Measurements from ENCODE around the gene CSMD2.

Gene CSMD2

DNA sequence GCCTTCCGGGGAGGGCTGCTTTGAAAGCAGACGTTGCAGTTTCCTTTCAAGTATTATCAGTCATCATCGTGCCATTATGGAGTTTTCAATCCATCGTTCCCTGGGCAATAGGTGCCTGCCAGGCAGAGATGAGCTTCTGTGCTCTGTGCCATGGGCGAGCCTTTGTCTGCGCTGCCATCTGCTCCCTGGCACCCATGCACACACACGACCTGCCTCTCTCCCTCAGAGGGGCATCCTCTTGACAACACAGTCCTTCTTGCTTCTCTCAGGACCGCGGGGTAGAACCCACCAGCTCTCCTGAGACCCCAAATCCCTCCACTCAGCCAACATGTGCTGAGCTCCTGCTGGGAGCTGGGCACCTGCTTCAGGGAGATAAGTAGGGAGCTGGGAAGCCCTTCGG is 151.9 kb downstream of the CSMD2 start:
- no peaks in the 10 kb centered on the region for H3K4me1 ChIP-seq (ENCODE audit: control insufficient read depth in 1 of 2, insufficient read depth in 2 of 2, low read length in 2 of 2)
- no peak overlapping the region for H3K27ac ChIP-seq (ENCODE audit: low read depth, low read length)
- H3K9ac ChIP-seq (ENCODE audit: low read depth in 1 of 2, low read length in 2 of 2) = no peak overlapping the region
- no peak overlapping the region for H3K4me3 ChIP-seq (ENCODE audit: low read depth in 1 of 2, low read length in 2 of 2)
- H3K9me3 ChIP-seq (ENCODE audit: control insufficient read depth in 1 of 2, low read length in 2 of 2) = no peaks in the 10 kb centered on the region
- no peaks in the 10 kb centered on the region for H3K36me3 ChIP-seq (ENCODE audit: control insufficient read depth in 1 of 2, insufficient read depth in 2 of 2, low read length in 2 of 2)
- H3K27me3 ChIP-seq (ENCODE audit: control insufficient read depth in 1 of 2, insufficient read depth in 2 of 2, low read length in 2 of 2) = no peaks in the 10 kb centered on the region

DNA sequence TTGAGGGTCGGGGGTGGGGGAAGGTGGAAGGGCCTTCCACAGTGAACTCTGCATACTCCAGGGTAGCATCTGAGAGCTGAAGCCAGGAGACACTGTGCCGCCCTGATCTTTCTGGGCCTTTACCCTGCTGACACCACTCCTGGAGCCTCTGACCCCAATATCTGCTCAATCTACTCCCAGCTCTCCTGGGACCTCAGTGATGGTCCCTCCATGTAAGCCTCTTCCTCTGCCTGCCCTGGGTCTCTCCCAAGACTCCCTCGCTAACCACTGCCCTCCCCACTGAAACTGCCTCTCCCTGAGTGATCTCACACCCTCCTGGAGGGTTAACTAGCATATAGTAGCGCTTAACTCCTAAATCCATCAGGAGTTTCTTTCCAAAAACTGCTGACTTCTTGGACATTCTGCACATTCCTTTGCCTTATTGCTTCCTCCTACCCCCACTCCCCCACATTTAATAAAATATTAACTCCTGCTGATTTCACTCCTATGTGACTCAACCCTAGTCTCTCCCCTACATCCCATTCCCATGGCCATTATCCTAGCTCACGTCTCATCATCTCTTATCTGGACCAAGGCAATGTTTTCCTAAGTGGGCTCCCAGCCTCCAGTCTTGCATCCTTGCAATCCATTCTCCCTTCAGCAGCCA is 155.6 kb downstream of the CSMD2 start:
- H3K27ac ChIP-seq (ENCODE audit: low read depth, low read length) = no peak overlapping the region
- no peaks in the 10 kb centered on the region for H3K4me1 ChIP-seq (ENCODE audit: control insufficient read depth in 1 of 2, insufficient read depth in 2 of 2, low read length in 2 of 2)
- no peaks in the 10 kb centered on the region for H3K9me3 ChIP-seq (ENCODE audit: control insufficient read depth in 1 of 2, low read length in 2 of 2)
- no peaks in the 10 kb centered on the region for H3K27me3 ChIP-seq (ENCODE audit: control insufficient read depth in 1 of 2, insufficient read depth in 2 of 2, low read length in 2 of 2)
- H3K4me3 ChIP-seq (ENCODE audit: low read depth in 1 of 2, low read length in 2 of 2) = no peak overlapping the region
- no peaks in the 10 kb centered on the region for H3K36me3 ChIP-seq (ENCODE audit: control insufficient read depth in 1 of 2, insufficient read depth in 2 of 2, low read length in 2 of 2)
- no peak overlapping the region for H3K9ac ChIP-seq (ENCODE audit: low read depth in 1 of 2, low read length in 2 of 2)

DNA sequence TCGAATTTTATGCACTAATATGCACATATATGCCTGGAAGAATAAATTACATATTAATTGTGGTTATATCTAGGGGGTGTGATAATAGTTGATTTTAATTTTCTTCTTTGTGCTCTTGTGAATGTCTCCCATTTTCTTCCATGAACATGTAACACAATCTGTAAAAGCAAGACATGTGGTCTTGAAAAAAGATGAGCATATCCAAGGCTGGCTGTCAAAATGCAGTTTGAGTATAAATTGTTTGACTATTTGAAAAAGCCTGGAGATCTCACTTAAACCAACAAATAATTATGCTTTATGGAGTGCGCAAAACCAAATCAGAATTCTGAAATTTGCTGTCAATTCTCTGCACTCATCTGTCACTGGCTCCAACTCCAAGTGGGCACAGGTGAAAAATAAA is 157.3 kb downstream of the CSMD2 start:
- no peaks in the 10 kb centered on the region for H3K36me3 ChIP-seq (ENCODE audit: control insufficient read depth in 1 of 2, insufficient read depth in 2 of 2, low read length in 2 of 2)
- H3K27ac ChIP-seq (ENCODE audit: low read depth, low read length) = no peak overlapping the region
- no peaks in the 10 kb centered on the region for H3K27me3 ChIP-seq (ENCODE audit: control insufficient read depth in 1 of 2, insufficient read depth in 2 of 2, low read length in 2 of 2)
- no peak overlapping the region for H3K9ac ChIP-seq (ENCODE audit: low read depth in 1 of 2, low read length in 2 of 2)
- H3K4me3 ChIP-seq (ENCODE audit: low read depth in 1 of 2, low read length in 2 of 2) = no peak overlapping the region
- no peaks in the 10 kb centered on the region for H3K4me1 ChIP-seq (ENCODE audit: control insufficient read depth in 1 of 2, insufficient read depth in 2 of 2, low read length in 2 of 2)
- H3K9me3 ChIP-seq (ENCODE audit: control insufficient read depth in 1 of 2, low read length in 2 of 2) = no peaks in the 10 kb centered on the region

DNA sequence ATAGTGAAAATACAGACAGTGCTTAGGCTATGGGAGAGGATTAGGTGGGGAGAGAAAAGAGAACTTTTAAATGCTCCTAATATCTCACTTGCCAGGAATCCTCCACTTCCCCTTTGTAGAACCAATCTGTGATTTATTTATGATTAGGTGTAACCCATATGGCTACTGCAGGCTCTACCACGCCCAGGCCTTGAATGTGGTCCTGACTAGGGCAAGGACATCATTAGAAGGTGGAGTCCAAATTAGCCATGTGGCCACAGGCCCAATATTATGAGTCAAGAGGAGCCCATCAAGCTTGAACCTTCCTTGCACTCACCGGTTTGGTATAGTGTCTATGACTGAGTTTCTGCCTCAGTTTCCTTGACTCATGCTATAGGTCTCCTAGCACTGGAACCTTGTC is 159.7 kb downstream of the CSMD2 start:
- no peaks in the 10 kb centered on the region for H3K36me3 ChIP-seq (ENCODE audit: control insufficient read depth in 1 of 2, insufficient read depth in 2 of 2, low read length in 2 of 2)
- H3K9ac ChIP-seq (ENCODE audit: low read depth in 1 of 2, low read length in 2 of 2) = no peak overlapping the region
- no peak overlapping the region for H3K27ac ChIP-seq (ENCODE audit: low read depth, low read length)
- H3K27me3 ChIP-seq (ENCODE audit: control insufficient read depth in 1 of 2, insufficient read depth in 2 of 2, low read length in 2 of 2) = no peaks in the 10 kb centered on the region
- H3K4me1 ChIP-seq (ENCODE audit: control insufficient read depth in 1 of 2, insufficient read depth in 2 of 2, low read length in 2 of 2) = no peaks in the 10 kb centered on the region
- no peak overlapping the region for H3K4me3 ChIP-seq (ENCODE audit: low read depth in 1 of 2, low read length in 2 of 2)
- H3K9me3 ChIP-seq (ENCODE audit: control insufficient read depth in 1 of 2, low read length in 2 of 2) = no peaks in the 10 kb centered on the region

DNA sequence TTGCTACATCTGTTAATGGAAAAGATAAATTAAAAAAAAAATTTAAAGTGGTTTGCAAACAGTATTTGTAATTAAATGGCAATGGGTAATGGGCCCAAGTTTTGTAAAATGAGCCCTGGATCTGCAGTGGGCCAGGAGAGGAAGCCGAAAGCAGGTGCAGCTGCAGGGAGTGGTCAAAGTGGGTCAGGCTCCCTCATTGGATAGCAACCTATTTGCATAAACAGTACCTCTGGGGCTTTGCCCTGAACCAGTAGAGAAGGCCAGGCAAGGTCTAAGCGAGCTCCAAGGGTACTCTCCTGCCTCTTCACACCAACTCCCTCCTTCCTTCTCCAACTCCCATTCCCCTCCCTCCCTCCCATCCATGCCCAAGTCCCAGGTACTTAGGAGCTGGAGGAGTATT is 162.2 kb downstream of the CSMD2 start:
- Histone ChIP-seq H3K36me3 (ENCODE audit: control insufficient read depth in 1 of 2, insufficient read depth in 2 of 2, low read length in 2 of 2) (no peaks in the 10 kb centered on the region), H3K4me3 (ENCODE audit: low read depth in 1 of 2, low read length in 2 of 2) (no peak overlapping the region), H3K9ac (ENCODE audit: low read depth in 1 of 2, low read length in 2 of 2) (no peak overlapping the region), H3K4me1 (ENCODE audit: control insufficient read depth in 1 of 2, insufficient read depth in 2 of 2, low read length in 2 of 2) (no peaks in the 10 kb centered on the region), H3K27ac (ENCODE audit: low read depth, low read length) (no peak overlapping the region), H3K27me3 (ENCODE audit: control insufficient read depth in 1 of 2, insufficient read depth in 2 of 2, low read length in 2 of 2) (no peaks in the 10 kb centered on the region), H3K9me3 (ENCODE audit: control insufficient read depth in 1 of 2, low read length in 2 of 2) (no peaks in the 10 kb centered on the region)

DNA sequence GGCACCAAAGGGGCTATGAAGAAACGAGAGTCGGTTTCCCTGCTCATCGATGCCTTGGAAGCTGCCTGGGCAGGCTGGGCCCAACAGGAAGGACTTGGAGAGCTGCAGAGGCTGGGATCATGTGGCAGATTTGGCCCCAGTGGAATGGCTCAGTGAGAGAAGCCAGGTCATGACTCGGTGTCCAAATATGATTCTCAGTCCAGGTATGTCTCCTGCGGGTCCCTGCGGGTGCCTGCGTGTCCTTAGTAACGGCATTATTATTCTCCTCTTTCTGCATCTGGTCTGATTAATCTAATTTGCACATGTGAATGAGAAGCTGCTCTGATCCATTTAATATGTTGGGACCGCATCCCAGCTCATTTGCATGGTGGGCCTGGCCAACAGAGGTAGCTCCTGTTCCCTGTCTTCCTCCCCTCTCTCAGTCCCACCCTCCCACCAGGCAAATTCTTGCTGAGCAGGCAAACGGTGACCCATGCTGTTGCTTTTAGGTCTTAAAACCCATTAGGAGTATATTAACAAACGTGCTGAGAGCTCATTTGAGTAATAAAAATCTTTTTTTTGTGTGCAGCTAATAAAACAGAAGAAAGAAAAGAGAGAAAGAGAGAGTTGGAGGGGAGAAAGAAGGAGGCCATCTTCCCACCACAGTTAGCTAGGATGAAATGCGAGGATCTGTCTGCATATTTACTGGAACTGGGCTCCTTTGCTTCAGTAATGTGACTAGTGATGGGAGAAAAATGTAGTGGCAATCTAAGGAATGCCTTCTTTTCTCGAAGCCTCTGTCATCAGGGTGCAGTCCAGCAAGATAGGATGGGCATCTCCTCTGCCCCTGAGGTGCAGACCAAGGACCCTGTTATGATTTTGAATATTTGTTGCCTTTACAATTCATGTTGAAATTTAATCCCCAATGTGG is 167.6 kb downstream of the CSMD2 start:
- Histone ChIP-seq H3K27me3 (ENCODE audit: control insufficient read depth in 1 of 2, insufficient read depth in 2 of 2, low read length in 2 of 2) (peaks cover 0 to 4% of the 10 kb centered on the region in 2 donors), H3K36me3 (ENCODE audit: control insufficient read depth in 1 of 2, insufficient read depth in 2 of 2, low read length in 2 of 2) (no peaks in the 10 kb centered on the region), H3K4me3 (ENCODE audit: low read depth in 1 of 2, low read length in 2 of 2) (no peak overlapping the region), H3K9ac (ENCODE audit: low read depth in 1 of 2, low read length in 2 of 2) (no peak overlapping the region), H3K27ac (ENCODE audit: low read depth, low read length) (no peak overlapping the region), H3K4me1 (ENCODE audit: control insufficient read depth in 1 of 2, insufficient read depth in 2 of 2, low read length in 2 of 2) (no peaks in the 10 kb centered on the region), H3K9me3 (ENCODE audit: control insufficient read depth in 1 of 2, low read length in 2 of 2) (no peaks in the 10 kb centered on the region)

DNA sequence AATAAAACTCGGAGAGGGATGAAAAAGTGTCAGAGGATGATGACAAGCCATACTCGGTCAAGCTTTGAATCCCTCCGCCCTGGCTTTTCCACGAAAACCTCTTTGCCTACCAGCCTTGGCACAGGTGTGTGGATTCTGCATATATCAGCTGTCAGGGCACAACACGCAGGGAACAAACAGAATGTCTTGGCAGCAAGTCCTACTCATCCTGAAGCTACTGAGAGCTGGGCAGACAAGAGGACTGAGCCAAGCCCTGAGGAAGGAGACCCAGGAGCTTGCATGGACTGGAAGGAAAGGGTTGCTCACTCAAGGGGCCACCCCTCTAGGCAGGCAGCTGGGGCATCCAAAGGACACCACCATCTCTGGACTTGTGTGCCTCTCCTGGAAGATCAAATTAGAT is 168.7 kb downstream of the CSMD2 start:
- H3K27me3 ChIP-seq (ENCODE audit: control insufficient read depth in 1 of 2, insufficient read depth in 2 of 2, low read length in 2 of 2) = peaks cover 0 to 4% of the 10 kb centered on the region in 2 donors
- H3K9ac ChIP-seq (ENCODE audit: low read depth in 1 of 2, low read length in 2 of 2) = no peak overlapping the region
- no peaks in the 10 kb centered on the region for H3K4me1 ChIP-seq (ENCODE audit: control insufficient read depth in 1 of 2, insufficient read depth in 2 of 2, low read length in 2 of 2)
- H3K36me3 ChIP-seq (ENCODE audit: control insufficient read depth in 1 of 2, insufficient read depth in 2 of 2, low read length in 2 of 2) = no peaks in the 10 kb centered on the region
- no peak overlapping the region for H3K27ac ChIP-seq (ENCODE audit: low read depth, low read length)
- no peaks in the 10 kb centered on the region for H3K9me3 ChIP-seq (ENCODE audit: control insufficient read depth in 1 of 2, low read length in 2 of 2)
- no peak overlapping the region for H3K4me3 ChIP-seq (ENCODE audit: low read depth in 1 of 2, low read length in 2 of 2)

DNA sequence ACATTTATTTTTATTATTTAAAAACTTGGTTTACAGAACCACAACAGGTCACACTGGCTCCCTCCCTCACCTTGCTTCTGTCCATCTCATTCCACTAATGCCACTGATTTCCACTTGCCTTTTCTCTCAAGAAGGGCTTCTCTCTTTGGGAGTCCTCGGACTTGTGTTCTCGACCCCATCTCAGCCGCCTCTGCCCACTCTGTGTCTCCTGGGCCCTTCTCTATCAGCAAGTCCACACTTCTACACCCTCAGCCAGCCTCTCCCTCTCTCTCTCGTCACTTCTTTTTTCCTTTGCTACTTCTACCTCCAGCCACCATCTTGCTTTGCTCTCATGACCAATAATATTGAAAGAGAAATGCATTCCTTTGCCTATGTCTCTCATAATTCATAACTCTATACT is 171.7 kb downstream of the CSMD2 start:
- Histone ChIP-seq H3K9me3 (ENCODE audit: control insufficient read depth in 1 of 2, low read length in 2 of 2) (no peaks in the 10 kb centered on the region), H3K4me1 (ENCODE audit: control insufficient read depth in 1 of 2, insufficient read depth in 2 of 2, low read length in 2 of 2) (no peaks in the 10 kb centered on the region), H3K4me3 (ENCODE audit: low read depth in 1 of 2, low read length in 2 of 2) (no peak overlapping the region), H3K9ac (ENCODE audit: low read depth in 1 of 2, low read length in 2 of 2) (no peak overlapping the region), H3K27me3 (ENCODE audit: control insufficient read depth in 1 of 2, insufficient read depth in 2 of 2, low read length in 2 of 2) (peaks cover 0 to 4% of the 10 kb centered on the region in 2 donors), H3K36me3 (ENCODE audit: control insufficient read depth in 1 of 2, insufficient read depth in 2 of 2, low read length in 2 of 2) (no peaks in the 10 kb centered on the region), H3K27ac (ENCODE audit: low read depth, low read length) (no peak overlapping the region)

DNA sequence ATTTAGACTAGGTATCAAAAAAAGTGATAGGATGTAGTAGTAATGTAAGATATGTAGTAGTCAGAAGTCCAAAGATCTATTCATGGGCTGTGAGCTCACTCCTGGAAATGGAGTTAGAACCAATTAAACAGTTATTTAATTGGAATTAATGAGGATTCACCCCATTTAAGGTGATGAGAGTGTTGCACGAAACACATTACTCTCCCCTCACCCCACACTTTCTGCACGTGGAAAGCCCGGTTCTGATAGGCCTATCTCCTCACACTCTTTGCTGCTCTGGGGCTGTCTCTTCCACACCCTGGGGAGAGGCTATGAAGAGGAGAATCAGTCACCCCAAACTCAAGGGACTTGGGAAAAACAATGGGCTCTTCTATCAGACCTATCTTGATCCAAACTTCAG is 174.7 kb downstream of the CSMD2 start:
- Histone ChIP-seq H3K4me3 (ENCODE audit: low read depth in 1 of 2, low read length in 2 of 2) (no peak overlapping the region), H3K4me1 (ENCODE audit: control insufficient read depth in 1 of 2, insufficient read depth in 2 of 2, low read length in 2 of 2) (no peaks in the 10 kb centered on the region), H3K36me3 (ENCODE audit: control insufficient read depth in 1 of 2, insufficient read depth in 2 of 2, low read length in 2 of 2) (no peaks in the 10 kb centered on the region), H3K27ac (ENCODE audit: low read depth, low read length) (no peak overlapping the region), H3K9ac (ENCODE audit: low read depth in 1 of 2, low read length in 2 of 2) (no peak overlapping the region), H3K27me3 (ENCODE audit: control insufficient read depth in 1 of 2, insufficient read depth in 2 of 2, low read length in 2 of 2) (no peaks in the 10 kb centered on the region), H3K9me3 (ENCODE audit: control insufficient read depth in 1 of 2, low read length in 2 of 2) (no peaks in the 10 kb centered on the region)

DNA sequence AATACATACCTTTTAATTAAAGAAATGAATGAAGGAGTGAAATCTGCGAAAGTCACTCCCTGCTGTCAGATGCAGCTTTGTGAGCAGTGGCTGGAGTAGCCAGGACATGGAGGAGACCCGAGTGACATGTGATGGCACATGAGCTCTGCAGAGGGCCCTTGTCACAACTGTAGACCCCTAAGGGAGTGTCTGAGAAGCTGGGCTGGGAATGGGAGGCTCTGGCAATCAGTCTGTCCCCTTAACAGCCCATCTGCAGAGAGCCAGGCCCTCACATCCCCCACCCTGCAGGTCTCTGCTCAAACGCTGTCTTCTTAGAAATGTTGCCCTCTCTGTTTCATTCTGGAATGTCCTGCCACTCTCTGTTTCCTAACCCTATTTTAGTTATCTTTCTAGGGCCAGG is 176.9 kb downstream of the CSMD2 start:
- Histone ChIP-seq H3K36me3 (ENCODE audit: control insufficient read depth in 1 of 2, insufficient read depth in 2 of 2, low read length in 2 of 2) (no peaks in the 10 kb centered on the region), H3K27me3 (ENCODE audit: control insufficient read depth in 1 of 2, insufficient read depth in 2 of 2, low read length in 2 of 2) (no peaks in the 10 kb centered on the region), H3K27ac (ENCODE audit: low read depth, low read length) (no peak overlapping the region), H3K4me3 (ENCODE audit: low read depth in 1 of 2, low read length in 2 of 2) (no peak overlapping the region), H3K9ac (ENCODE audit: low read depth in 1 of 2, low read length in 2 of 2) (no peak overlapping the region), H3K9me3 (ENCODE audit: control insufficient read depth in 1 of 2, low read length in 2 of 2) (no peaks in the 10 kb centered on the region), H3K4me1 (ENCODE audit: control insufficient read depth in 1 of 2, insufficient read depth in 2 of 2, low read length in 2 of 2) (no peaks in the 10 kb centered on the region)

All from duodenal mucosa (tissue), 2 donors.